ENCODE results near the gene OR10R2.

Gene OR10R2

GRCh38 chr1:158506369-158506987 is 34.5 kb downstream of the OR10R2 start:
- TF ChIP-seq CTCF (IDR thresholded peaks at IDR 0.05; ENCODE audit: low read depth, low read length), result peak; percentile 41
- no peak for DNase-seq (ENCODE audit: extremely low read depth, low read depth)

- DNase-seq (ENCODE audit: extremely low read depth, low read depth), result no peak
- no peak for TF ChIP-seq CTCF (IDR thresholded peaks at IDR 0.05; ENCODE audit: low read depth, low read length)
Observed at GRCh38 chr1:158507511-158507910, 35.5 kb downstream of the OR10R2 start.

- DNase-seq (ENCODE audit: extremely low read depth, low read depth), result no peak
- no peak for TF ChIP-seq CTCF (IDR thresholded peaks at IDR 0.05; ENCODE audit: low read depth, low read length)
Observed at GRCh38 chr1:158509471-158510156, 37.6 kb downstream of the OR10R2 start.

- DNase-seq (ENCODE audit: extremely low read depth, low read depth), result no peak
- TF ChIP-seq CTCF (IDR thresholded peaks at IDR 0.05; ENCODE audit: low read depth, low read length), result no peak
Observed at GRCh38 chr1:158516966-158517365, 44.9 kb downstream of the OR10R2 start.

- TF ChIP-seq CTCF (IDR thresholded peaks at IDR 0.05; ENCODE audit: low read depth, low read length), result no peak
Observed at GRCh38 chr1:158520021-158520420, 48.0 kb downstream of the OR10R2 start.

GRCh38 chr1:158520955-158521665 is 49.1 kb downstream of the OR10R2 start:
- no peak for TF ChIP-seq CTCF (IDR thresholded peaks at IDR 0.05; ENCODE audit: low read depth, low read length)
- DNase-seq (ENCODE audit: extremely low read depth, low read depth), result no peak

More at GRCh38 chr1:158520021-158520420, 48.0 kb downstream of the OR10R2 start:
- no peak for DNase-seq (ENCODE audit: extremely low read depth, low read depth)

GRCh38 chr1:158521666-158522058 is 49.6 kb downstream of the OR10R2 start:
- no peak for DNase-seq (ENCODE audit: extremely low read depth, low read depth)
- no peak for TF ChIP-seq CTCF (IDR thresholded peaks at IDR 0.05; ENCODE audit: low read depth, low read length)
